Peyer's patch (tissue), 4 donors: Measurements from ENCODE around the gene CHST11.

ENCODE experiments used
- POLR2A ChIP-seq, 2 donors: fragments of 450-650 bp; IDR thresholded peaks; one replicate each; pipeline ENCODE4 v1.5.1; 2017; ENCODE audit warnings: antibody characterized with exemption in 2 of 2, mild to moderate bottlenecking in 2 of 2, moderate library complexity in 2 of 2
- TF ChIP-seq, protein P1 (sequence below), 6 experiments: fragments of 450-650 bp in 4 of 6; fragments of 200-600 bp in 2 of 6; sonication (generic) in 1 of 6; IDR thresholded peaks; one replicate each; pipeline ENCODE4 v1.5.1; 2017 to 2019; ENCODE audit warnings: antibody characterized with exemption in 6 of 6, mild to moderate bottlenecking in 3 of 6, moderate library complexity in 1 of 6

DNA sequence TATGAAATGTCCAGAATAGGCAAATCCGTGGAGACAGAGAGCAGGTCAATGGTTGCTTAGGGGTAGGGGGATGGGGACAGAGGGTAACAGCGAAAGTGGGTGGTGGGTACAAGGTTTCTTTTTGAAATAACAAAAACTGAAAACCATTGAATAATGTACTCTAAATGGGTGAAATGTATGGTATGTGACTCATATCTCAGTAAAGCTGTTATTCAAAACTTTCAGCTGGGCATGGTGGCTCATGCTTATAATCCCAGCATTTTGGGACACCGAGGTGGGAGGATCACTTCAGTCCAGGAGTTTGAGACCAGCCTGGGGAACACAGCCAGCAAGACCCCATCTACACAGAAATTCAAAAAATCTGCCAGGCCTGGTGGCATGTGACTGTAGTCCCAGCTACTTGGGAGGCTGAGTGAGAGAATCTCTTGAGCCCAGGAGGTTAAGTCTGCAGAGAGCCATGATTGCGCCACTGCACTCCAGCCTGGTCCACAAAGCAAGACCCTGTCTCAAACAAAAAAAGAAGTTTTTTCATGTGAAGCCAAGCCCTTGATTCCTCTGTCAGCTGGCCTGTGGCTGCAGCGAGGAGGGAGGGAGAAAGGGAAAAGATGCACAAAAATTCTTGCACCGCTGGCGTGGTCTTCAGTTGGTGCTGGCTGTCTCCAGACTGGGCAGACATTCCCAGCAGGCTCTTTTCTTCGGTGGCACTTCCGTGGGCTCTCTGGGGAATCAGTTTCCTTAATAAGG lies 253.1 kb downstream of the CHST11 start:
- TF ChIP-seq, protein P1, sequence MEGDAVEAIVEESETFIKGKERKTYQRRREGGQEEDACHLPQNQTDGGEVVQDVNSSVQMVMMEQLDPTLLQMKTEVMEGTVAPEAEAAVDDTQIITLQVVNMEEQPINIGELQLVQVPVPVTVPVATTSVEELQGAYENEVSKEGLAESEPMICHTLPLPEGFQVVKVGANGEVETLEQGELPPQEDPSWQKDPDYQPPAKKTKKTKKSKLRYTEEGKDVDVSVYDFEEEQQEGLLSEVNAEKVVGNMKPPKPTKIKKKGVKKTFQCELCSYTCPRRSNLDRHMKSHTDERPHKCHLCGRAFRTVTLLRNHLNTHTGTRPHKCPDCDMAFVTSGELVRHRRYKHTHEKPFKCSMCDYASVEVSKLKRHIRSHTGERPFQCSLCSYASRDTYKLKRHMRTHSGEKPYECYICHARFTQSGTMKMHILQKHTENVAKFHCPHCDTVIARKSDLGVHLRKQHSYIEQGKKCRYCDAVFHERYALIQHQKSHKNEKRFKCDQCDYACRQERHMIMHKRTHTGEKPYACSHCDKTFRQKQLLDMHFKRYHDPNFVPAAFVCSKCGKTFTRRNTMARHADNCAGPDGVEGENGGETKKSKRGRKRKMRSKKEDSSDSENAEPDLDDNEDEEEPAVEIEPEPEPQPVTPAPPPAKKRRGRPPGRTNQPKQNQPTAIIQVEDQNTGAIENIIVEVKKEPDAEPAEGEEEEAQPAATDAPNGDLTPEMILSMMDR (IDR thresholded peaks at IDR 0.05): no peak
- TF ChIP-seq POLR2A (IDR thresholded peaks at IDR 0.05): no peak
